HG03025 (cell line): Measurements from ENCODE around the gene GLIS2.

Source experiments
- ATAC-seq: cut with Tn5 transposase; IDR thresholded peaks from one replicate; pipeline ENCODE4 v1.9.1; 2021; ENCODE audit warnings: mild to moderate bottlenecking, moderate library complexity; ENCODE audit not compliant: unreplicated experiment, low FRiP score

GLIS2 gene

DNA sequence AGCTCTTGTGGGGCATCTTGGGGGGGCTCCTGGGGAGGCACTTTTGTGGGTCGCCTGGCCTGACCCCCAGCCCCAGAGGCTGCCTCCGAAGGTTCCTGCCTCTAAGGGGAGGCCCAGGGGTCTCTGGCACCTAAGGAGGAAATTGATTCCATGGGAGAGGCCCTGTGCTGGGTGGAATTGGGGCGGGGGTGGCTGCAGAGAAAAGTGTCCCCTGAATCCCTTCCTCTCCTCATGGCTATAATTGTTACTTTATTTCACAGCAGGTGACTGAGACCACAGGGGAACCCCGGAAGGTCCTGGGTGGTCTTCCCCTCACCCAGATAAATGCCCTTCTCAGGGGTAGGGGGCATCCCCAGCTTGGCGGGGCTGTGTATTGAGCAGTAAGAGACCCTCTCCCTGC lies 3.1 kb downstream of the GLIS2 start:
- no peak for ATAC-seq

DNA sequence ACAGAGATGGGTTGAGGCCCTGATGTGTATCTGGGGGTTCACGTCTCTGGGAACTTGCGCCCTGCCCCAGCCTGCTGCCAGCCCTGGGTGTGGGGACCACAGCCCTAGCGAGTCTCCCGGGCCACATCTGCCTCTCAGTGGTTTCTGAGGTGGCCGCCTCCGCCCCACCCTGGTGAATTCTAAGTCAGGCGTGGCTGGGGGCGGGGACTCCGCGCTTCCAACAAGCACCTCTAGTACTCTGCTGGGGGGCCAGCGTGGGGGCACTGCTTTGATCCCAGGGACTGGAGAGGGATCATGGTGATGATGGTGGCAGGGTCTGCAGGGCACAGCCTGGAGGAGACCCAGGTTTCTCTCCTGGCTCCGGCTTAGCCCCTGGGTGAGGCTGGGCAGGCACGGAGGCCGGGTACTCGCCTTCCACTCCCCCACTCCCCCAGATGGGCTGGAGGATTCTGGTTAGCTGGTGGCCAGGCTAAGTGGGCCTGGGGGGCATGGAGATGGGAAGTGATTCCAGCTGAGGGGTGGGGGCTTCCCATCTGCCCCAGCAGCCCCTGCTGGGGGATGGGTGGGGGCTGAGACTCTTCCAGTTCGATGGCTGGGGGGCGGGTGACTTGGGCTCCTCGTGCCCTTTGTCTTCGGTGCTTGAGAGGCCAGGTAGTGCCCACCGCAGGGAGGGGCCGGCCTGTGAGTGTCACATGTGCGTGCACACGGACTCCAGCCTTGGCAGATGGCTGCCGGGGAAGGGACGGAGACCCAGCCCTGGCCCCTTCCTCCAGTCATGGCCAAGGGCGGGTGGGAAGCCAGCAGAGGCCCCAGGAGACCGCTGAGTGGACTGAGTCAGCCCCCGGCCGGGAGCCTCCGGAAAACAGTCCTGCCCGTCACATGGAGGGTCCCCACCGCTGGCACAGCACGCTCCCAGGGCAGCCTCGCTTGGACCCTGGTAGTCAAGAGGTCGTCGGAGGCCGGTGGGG lies 3.9 kb downstream of the GLIS2 start:
- no peak for ATAC-seq

DNA sequence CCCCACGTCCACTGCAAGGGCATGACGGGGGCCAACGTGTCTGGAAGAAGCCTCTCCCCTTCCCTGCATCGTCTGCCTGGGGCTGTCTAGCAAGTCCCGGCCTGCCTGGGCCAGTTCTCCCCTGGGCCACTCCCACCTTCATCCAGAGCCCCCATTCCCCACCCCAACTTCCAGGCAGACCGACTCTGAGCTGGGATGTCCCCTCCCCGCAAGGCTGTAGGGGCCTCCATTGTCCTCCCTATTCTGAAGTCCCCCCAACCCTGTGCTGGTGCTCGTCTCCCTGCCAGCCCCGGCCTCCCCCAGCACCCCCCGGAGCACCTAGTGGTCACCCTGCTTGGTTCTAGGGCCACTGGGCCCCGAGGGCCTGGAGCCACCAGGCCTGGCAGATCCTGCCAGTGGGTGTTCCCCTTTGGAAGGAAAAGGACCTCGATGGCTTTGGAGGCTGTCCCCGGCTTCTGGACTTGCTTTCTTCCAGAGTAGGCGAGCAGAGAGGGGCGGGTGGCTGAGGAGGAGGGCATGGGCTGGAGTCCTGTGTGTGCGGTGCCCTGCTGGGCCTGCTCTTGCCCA lies 4.8 kb downstream of the GLIS2 start:
- ATAC-seq: no peak

DNA sequence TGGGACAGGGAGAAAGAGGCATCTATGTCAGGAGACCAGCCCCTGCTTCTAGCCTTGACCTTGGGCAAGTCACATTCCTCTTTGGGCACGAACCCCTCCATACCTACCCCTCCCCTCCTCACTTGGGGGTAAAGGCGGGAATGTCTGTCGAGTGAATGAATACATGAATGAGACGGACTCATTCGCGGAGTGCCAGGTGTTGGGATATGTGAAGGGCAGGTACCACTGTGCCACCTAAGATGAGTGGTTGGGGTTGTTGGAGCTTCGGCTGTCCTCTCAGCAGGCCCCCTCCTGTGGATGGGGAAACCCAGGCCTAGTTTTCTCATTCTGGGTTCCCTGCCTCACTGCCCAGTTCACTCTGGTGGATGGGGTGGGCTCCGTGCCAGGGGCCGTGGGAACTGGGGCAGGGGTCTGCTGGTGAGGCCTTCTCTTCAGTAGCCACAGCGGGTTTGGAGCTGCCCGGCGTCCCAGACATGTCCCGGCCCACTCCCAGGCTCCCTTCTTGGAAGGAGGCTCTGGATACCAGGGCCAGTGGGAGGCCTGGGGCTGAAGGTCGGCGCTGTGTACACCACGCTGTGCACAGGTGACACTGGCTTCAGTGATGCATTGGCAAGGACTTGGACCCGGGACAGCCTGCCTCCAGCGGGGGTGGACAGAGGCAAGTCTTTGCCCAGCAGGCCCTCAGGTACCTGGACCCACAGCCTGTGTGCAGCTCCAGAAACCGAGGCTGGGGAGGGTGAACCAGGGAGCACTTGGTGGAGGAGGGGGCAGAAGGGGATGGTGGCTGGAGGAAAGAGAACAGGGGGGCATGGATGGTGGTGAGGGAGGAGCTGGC lies 5.6 kb downstream of the GLIS2 start:
- no peak for ATAC-seq

DNA sequence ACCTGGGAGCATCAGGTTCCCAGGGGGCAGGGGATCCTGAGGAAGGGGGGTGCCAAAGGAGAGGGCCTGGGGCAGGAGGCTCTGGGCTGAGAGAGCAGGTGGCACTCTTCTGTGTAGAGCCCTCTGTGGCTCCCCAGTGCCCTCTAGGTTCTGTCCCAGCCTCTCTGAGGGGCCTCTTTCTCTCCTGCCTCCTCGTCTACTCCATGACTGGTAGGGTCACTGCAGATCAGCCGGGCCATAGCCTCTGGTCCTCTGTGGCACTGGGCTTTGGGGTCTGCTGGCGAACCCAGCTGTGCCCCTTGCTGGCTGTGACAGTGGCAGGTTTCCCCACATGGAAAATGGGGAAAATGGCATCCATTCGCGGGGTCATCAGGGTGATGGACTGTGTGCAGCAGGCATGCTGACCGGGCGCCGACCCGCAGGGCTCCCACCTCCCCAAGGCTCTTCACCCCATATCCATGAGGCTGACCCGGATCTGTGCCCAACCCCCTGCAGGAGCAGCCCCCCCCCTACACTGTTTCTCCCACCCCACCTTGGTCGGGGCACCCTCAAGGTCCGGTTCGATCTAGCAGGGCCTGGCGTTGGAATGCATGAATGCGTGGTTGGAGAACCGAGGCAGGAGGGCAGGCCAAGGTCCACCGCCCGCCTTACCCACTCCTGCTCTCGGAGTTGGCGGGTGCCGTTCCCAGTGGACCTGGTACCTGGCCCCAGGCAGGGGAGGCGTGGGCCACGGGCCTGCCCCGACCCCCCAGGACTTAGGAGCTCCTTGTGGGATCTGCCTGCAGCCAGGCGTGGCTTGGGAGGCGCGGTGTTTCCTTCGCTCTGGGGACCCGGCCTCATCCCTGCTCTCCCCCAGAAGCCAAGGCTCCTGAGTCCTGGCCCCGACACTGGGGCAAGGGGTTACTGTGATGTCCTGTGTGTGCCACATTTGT lies 6.5 kb downstream of the GLIS2 start:
- ATAC-seq: no peak

DNA sequence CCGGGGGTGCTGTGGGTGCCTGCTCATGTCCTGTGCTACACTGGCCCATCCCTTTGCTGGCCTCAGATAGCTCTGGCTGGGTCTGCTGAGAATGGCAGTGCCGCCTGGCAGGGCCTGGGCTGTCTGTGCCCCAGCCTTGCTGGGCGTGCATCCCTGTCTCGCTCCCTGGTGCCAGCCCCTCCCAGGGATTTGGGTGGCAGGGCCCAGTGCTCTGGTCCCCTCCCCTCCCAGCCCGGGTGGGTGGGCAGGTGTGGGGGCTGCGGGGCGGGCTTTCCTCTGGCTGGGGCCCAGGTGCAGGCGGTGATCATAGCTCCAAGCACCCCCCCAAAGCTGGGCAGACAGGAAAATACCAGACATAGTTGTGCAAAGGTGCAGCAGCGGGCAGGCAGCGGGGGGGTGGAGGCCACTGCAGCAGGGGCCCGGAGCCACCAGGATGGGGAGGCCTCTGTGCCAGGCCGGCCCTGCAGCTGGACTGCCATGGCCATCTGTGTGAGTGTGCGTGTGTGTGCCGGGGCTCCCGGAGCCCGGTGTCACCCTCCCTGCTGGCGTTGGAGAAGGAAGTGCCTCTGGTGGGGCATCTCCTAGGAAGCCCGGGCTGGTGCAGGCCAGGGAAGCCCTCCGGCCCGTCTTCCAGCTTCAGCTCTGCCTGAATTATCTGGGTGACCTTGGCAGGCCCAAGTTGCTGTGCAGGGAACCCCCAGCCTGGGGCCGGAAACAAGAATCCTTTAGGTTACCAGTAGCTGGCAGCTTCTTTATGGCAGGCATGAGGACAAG lies 7.4 kb downstream of the GLIS2 start:
- ATAC-seq: no peak

DNA sequence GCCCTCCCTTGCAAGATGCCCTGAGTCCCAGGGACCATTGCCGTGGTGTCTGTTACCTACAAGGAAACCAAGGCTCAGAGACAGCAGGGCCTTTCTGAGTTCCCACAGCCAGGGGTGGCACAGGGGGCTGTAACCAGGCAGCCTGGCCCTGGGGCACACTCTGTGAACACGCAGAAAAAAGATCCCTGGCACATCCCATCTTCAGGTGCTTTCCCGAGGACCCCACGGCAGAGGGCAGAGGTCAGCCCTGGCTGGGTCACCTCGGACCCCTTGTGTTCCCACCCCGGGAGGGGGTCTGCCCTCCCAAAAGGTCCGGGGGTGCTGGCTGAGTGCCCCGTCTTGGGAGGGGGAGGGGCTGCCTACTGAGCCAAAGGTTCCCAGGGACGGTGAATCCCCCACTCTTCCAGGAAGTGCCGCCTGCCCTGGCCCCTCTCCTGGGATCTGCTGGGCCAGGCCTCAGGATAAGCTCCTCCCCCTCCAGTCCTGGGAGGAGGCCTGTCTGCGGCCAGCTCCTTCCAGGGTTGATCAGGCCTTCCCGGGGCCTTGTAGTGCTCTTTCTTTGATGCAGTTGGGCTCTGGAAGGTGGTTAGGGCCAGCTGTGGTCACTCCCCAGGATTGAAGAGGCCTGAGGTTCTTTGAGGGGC lies 8.1 kb downstream of the GLIS2 start:
- no peak for ATAC-seq

DNA sequence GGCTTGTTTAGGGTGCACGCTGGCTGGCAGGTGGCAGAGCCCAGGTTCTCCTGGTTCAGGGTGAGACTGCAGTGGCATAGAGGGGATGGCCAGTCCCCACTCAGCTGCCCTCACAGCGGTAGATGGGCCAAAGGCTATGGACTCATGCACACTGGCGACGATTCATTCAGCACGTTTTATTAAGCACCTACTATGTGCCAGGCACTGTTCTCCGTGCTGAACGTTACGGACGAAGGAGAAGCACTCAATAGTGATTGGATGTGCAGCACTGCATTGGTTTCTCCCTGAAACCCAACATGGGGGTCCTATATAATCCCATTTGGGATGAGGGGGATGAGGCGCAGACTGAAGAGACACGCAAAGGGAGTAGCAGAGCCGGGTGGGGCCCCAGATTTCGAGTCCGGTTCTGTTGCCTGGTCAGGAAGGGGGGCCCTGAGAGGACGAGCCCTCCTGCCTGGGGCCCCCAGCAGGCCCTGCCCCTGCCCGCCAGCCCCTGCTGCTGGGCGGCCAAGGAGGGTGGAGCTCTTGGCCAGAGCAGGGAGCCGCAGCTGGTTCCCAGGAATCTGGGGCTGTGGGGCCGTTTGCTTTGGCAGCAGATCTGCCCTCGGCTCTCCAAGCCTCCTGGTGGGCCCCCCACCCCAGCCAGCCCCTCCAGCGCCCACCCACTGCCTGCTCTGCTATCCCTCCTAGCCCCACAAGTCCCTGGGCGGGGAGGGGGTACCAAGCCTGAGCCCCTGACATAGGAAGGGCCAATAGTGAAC lies 8.8 kb downstream of the GLIS2 start:
- ATAC-seq: no peak

DNA sequence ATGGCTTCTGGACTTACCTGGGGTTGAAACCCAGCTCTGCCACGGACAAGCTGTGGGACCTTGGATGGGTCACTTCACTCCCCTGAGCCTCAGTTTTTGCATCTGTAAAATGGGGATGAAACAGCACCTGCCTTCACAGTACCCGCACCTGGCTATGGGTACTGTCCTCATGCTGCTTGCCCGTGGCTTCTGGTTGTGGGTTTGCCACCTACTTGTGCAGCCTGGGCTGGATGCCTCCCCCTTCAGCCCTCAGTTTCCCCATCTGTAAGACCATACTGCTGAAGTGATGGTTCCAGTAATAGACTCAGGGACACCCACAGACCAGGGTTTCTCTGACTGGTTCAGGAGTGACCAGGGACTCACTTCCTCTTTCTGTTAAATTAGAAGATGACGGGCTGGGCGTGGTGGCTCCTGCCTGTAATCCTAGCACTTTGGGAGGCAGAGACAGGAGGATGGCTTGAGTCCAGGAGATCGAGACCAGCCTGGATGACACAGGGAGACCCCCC lies 9.4 kb downstream of the GLIS2 start:
- ATAC-seq: no peak

DNA sequence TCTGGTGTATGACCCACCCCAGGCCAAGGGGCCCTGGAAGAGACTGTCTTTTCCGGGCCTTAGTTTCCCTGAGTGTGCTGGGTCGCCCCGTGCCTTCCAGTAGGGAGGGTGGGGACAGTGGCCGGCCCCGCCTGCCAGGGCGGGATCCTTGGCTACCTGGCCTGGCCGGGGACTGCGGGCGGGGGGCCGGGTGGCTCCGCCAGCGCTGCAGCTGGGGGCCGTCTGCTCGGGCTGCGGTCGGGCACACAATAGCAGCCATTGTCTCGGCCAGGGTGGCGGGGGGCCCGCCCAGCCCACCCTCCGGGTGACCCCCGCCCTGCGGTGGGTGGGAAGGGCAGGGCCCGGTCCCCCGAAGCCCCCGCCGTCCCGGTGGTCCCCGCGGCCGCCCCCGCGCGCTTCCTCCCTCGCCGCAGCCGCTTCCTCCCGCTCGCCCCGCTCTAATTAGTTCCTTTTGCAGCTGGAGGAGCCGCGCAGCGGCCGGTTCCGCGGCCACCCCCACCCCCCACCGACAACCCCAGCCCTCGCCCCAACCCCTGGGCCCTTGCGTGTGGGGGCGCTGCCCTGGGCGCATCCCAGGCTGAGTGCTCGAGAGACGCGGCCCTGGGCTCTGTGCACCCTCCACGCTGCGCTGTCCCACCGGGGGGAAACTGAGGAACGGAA lies 11.6 kb downstream of the GLIS2 start:
- no peak for ATAC-seq

DNA sequence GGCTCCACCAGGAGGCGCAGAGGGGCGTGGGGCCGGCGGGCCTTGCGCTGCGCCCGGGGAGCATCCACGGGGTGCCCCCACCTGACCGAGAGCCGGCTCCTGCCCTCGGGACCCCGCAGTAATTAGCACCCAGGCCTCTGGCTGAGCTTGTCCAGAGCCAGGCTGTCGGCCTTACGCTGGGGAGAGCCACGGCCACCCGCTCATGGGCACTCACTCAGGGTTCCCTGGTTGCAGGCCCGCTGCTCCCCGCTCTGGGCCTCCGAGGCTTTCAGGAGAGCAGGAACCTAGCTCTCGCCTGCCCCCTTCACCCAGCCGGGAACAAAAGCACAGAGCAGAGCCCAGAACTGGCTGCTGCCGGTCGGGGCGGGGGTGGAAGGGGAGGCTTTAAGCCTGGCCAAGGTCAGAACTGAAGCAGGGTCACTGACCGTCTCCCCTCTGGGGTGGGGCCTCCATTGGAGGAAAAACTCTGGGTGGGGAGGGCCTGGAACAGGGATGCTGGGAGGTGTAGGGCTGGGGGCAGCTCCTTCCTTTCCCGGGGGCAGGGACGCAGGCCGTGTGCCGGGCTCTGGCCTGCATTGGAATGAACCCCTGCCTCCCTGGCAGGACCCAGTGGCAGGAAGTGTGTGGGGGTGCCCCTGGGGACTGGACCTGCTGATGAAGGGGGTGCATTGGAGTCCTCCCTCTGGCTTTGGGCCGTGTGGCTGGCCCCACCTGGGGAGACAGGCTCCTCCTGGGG lies 12.3 kb downstream of the GLIS2 start:
- ATAC-seq: no peak

DNA sequence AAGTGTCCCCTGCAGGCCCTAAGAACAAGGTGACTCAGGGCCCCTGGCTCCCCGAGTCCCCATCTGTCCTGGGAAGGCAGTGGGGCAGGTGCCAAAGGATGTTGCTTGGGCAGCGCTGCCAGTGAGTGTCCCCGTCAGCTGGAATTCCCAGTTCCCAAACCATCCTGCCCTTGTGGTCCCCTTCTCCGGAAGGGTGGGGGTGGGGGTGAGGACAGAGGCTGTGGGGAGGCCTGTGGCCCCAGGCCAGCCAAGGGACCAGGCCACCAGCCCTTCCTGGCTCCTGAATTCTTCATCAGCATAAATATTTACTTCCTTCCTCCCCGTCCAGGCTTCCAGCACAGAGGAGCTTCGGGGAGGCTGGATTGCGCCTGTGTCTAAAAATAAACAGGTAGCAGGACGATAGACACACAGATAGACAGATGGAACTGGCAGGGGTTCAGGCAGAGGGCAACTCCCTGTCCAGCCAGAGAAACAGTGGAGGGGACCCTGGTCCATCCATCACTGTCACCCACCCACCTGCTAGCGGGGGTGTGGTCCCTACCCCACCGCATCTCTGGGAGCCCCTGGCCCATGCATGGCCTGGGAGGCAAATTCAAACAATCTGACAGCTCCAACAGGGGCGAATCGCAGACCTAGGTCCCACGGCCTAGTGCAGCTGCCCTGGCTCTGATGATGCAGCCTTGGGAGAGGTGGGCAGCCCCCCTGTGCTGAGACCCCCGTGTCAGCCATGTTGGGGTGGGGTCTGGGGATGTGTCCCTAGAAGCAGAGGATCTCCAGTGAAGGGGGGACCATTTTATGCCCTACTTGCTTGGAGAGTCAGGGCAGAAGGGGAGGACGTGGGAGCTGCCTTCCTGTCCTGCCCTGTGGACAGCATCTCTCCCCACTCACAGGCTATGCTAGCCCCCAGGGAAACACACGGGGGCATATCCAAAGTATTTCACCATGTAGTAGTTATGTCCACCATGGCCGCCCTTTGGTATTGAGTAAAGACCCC lies 13.2 kb downstream of the GLIS2 start:
- no peak for ATAC-seq

DNA sequence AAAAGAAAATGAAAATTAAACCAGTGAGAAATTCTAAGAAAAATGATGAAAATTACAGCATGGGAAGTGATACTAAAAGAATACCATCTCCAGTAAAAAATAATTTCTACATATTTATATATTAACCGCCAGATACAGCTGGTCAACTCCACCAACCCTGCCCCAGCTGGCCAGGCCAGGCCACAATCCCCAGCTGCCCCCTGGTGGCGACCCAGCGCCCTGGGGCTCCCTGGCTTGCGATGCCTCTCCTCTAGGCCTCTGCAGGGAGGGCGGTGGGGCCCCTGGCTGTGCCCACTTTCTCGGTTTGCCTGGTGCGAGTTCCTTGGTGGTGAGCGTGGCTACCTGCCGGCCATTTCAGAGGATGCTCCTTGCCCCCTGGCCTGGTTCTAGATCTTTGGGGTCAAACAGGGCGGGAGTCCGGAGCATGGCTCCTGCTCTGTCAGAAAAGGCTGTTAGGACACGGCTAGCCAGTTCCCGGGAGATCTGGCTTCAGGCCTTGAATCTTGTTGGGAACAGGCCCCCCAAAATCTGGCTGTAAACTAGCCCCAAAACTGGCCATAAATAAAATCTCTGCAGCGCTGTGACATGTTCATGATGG lies 14.5 kb downstream of the GLIS2 start:
- ATAC-seq: no peak

DNA sequence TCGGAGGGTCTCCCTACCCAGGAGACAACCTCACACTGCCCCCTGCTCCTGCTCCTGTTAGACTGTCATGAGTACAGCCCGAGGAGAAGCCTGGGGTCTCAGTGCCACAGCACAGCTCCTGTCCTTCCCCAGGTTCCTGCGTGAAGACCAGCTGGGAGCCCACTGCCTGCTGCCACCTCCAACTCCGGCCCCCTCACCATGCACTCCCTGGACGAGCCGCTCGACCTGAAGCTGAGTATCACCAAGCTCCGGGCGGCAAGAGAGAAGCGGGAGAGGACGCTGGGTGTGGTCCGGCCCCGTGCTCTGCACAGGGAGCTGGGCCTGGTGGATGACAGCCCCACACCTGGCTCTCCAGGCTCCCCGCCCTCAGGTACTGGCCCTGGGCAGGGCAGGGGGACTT lies 16.2 kb downstream of the GLIS2 start:
- no peak for ATAC-seq

DNA sequence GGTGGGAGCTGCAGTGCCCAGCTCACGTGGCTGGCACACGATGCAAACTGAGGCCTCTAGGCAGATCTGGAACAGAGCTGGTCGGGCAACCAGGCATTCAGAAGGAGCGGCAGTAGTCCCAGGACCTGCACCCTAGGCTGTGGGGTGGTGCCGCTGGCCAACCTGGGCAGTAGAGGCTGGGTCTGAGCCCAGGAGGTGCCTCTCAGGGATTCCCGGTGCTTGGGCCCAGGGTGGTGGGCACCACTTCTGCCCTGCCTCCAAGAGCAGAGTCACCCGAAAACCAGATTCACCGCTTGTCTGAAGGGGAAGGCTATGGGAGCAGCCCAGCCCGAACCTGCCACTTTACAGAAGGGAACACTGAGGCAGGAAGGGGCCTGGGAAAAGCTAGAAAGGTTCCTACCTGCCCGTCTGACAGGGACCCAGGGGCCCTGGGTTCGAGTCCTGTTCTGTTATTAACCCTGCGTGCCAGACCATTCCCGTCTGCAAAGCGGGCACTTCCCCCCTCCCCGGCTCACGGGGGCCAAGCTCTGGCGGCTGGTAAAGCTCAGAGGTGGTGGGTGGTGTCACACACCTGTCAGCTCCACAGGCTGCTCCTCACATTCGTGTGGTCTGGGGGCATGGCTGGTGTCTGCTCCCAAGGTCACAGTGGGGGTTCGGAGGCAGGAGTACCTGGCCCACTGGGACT lies 16.9 kb downstream of the GLIS2 start:
- no peak for ATAC-seq
